Activated naive CD4-positive, alpha-beta T cell treated with anti-CD3 and anti-CD28 coated beads, Interleukin-2, amount 10 ng/mL, durations not matched to agents 7 days and 5 days (primary cell): ENCODE results near the gene MRPL36.
A peak's percentile ranks its signal among the peaks of the same experiment; 100 is the strongest.

Experiments used
- CTCF ChIA-PET: fragments of 350-600 bp; sonication (Branson Sonifier 250); formaldehyde crosslinking; loops from one replicate; lab custom pipeline; 2021; ENCODE audit warnings: antibody characterized with exemption; lab: Charles Lee
- DNase-seq: peaks from one replicate; pipeline ENCODE4 v3.0.0-alpha.2; 2020
- H3K27ac Mint-ChIP-seq: one replicate; pipeline ENCODE4 v1.8.0; 2021; ENCODE audit warnings: mild to moderate bottlenecking, moderate library complexity, mixed read lengths
- H3K27me3 Mint-ChIP-seq: one replicate; pipeline ENCODE4 v1.8.0; 2021; ENCODE audit warnings: mild to moderate bottlenecking, mixed read lengths
- H3K36me3 Mint-ChIP-seq: one replicate; pipeline ENCODE4 v1.8.0; 2021; ENCODE audit warnings: mixed read lengths
- H3K4me1 Mint-ChIP-seq: one replicate; pipeline ENCODE4 v1.8.0; 2021; ENCODE audit warnings: mixed read lengths
- H3K4me3 Mint-ChIP-seq: one replicate; pipeline ENCODE4 v1.8.0; 2021; ENCODE audit warnings: mild to moderate bottlenecking, moderate library complexity, mixed read lengths
- H3K9me3 Mint-ChIP-seq: one replicate; pipeline ENCODE4 v1.8.0; 2021; ENCODE audit warnings: mixed read lengths

The MRPL36 gene

DNA sequence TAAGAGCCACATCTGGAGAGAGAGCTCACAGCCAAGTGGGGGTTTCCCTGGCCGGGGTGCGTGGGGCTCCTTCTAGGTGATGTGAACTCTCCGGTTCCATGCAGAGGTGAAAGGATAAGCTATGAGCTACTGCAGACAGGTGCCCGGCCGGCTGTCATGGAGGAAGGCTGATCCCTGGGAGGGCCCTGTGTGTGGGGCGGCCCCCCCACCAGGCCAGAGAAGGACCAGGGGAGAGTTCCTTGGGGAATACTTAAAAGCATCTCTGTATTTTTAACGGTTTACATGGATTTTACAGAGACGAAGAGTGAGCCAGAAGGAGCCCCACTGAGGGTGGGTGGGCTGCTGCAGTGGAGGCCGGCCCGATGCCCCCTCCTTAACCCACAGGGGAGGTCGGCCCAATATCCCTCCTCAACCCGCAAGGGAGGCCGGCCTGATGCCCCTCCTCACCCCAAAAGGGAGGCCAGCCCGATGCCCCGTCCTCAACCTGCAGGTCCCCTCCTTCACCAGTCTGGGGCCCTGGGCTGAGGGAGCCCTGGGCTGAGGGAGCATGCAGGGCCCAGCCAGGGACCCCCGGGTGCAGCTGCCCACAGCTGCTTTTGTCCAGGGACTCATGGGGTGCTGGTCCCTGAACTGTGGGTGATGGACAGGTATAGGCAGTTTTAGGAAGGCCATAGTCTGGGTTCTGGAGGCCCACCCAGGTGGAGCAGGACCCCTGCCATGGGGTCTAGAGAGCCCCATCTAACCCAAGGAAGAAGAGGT, 31.9 kb downstream of the MRPL36 start:
- Mint-ChIP-seq H3K27ac (no peak overlapping the region), H3K4me3 (no peak overlapping the region), H3K4me1 (no peaks in the 10 kb centered on the region), H3K36me3 (no peaks in the 10 kb centered on the region), H3K9me3 (no peaks in the 10 kb centered on the region), H3K27me3 (peaks cover 33% of the 10 kb centered on the region)
- CTCF ChIA-PET: no interaction called here
- no peak for DNase-seq

- no peak overlapping the region for H3K4me3 Mint-ChIP-seq
- CTCF ChIA-PET: interaction anchor here (0.9 kb wide), 1 partner anchor 33 kb away, joined by 5 read pairs; no protein-coding TSS in a partner anchor
- H3K4me1 Mint-ChIP-seq: no peaks in the 10 kb centered on the region
- H3K36me3 Mint-ChIP-seq: no peaks in the 10 kb centered on the region
- peaks cover 23% of the 10 kb centered on the region for H3K27me3 Mint-ChIP-seq
- no peaks in the 10 kb centered on the region for H3K9me3 Mint-ChIP-seq
- peak; percentile 14 for DNase-seq
- no peak overlapping the region for H3K27ac Mint-ChIP-seq
These were observed 33.8 kb downstream of the MRPL36 start for GRCh38 chr5:1765880-1766235.

GRCh38 chr5:1765141-1765879, 34.3 kb downstream of the MRPL36 start:
- H3K4me3 Mint-ChIP-seq: no peak overlapping the region
- CTCF ChIA-PET: interaction anchor here (0.9 kb wide), 1 partner anchor 34 kb away, joined by 5 read pairs; no protein-coding TSS in a partner anchor
- no peaks in the 10 kb centered on the region for H3K9me3 Mint-ChIP-seq
- no peaks in the 10 kb centered on the region for H3K4me1 Mint-ChIP-seq
- no peak overlapping the region for H3K27ac Mint-ChIP-seq
- H3K27me3 Mint-ChIP-seq: peaks cover 21% of the 10 kb centered on the region
- peak; percentile 17 for DNase-seq
- H3K36me3 Mint-ChIP-seq: no peaks in the 10 kb centered on the region

DNA sequence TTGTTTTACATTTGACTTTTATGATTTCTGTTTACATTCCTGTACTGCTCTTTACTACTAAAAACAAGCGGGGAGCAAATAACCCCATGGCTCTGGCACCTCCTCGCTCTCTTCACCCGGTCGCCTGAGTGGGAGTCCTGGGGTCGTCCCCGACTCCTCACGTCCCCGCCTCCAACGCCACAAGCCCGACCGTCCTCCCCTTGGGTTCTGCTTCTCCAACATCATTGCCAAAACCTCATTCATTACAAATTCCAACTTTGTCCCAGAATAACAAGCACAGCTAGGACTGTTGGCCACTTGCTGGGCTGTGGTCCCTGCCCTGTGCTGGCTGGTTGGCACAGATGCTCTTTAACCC, 35.1 kb downstream of the MRPL36 start:
- Mint-ChIP-seq H3K36me3 (no peaks in the 10 kb centered on the region), H3K27me3 (peaks cover 20% of the 10 kb centered on the region), H3K4me3 (no peak overlapping the region), H3K4me1 (no peaks in the 10 kb centered on the region), H3K9me3 (no peaks in the 10 kb centered on the region), H3K27ac (no peak overlapping the region)
- CTCF ChIA-PET: interaction anchor here (1.9 kb wide), 1 partner anchor 275 kb away, joined by 4 read pairs; no protein-coding TSS in a partner anchor
- peak; percentile 1 for DNase-seq

- H3K4me3 Mint-ChIP-seq: no peak overlapping the region
- CTCF ChIA-PET: interaction anchor here (0.6 to 2.2 kb wide), 5 partner anchors 38 to 275 kb away, joined by 3 to 5 read pairs (median 3); no protein-coding TSS in a partner anchor
- H3K9me3 Mint-ChIP-seq: no peaks in the 10 kb centered on the region
- no peaks in the 10 kb centered on the region for H3K4me1 Mint-ChIP-seq
- no peaks in the 10 kb centered on the region for H3K36me3 Mint-ChIP-seq
- peaks cover 20% of the 10 kb centered on the region for H3K27me3 Mint-ChIP-seq
- H3K27ac Mint-ChIP-seq: no peak overlapping the region
- peak; percentile 7 for DNase-seq
These were observed 35.6 kb downstream of the MRPL36 start for GRCh38 chr5:1763960-1764605.

- DNase-seq: peak; percentile 62
- Mint-ChIP-seq H3K36me3 (no peaks in the 10 kb centered on the region), H3K9me3 (peaks cover 4% of the 10 kb centered on the region), H3K27ac (no peak overlapping the region), H3K4me3 (no peak overlapping the region), H3K4me1 (no peaks in the 10 kb centered on the region), H3K27me3 (peaks cover 20% of the 10 kb centered on the region)
- CTCF ChIA-PET: interaction anchor here (0.6 to 2.2 kb wide), 6 partner anchors 39 to 276 kb away, joined by 3 to 5 read pairs (median 3); no protein-coding TSS in a partner anchor
These were observed 36.1 kb downstream of the MRPL36 start for GRCh38 chr5:1763548-1763911.

- Mint-ChIP-seq H3K27ac (no peak overlapping the region), H3K4me3 (no peak overlapping the region), H3K36me3 (no peaks in the 10 kb centered on the region), H3K27me3 (peaks cover 20% of the 10 kb centered on the region), H3K4me1 (no peaks in the 10 kb centered on the region), H3K9me3 (peaks cover 7% of the 10 kb centered on the region)
- DNase-seq: no peak
- CTCF ChIA-PET: interaction anchor here (0.7 to 2.2 kb wide), 6 partner anchors 40 to 276 kb away, joined by 3 to 5 read pairs (median 3); no protein-coding TSS in a partner anchor
These were observed 36.6 kb downstream of the MRPL36 start for GRCh38 chr5:1762883-1763547.

DNA sequence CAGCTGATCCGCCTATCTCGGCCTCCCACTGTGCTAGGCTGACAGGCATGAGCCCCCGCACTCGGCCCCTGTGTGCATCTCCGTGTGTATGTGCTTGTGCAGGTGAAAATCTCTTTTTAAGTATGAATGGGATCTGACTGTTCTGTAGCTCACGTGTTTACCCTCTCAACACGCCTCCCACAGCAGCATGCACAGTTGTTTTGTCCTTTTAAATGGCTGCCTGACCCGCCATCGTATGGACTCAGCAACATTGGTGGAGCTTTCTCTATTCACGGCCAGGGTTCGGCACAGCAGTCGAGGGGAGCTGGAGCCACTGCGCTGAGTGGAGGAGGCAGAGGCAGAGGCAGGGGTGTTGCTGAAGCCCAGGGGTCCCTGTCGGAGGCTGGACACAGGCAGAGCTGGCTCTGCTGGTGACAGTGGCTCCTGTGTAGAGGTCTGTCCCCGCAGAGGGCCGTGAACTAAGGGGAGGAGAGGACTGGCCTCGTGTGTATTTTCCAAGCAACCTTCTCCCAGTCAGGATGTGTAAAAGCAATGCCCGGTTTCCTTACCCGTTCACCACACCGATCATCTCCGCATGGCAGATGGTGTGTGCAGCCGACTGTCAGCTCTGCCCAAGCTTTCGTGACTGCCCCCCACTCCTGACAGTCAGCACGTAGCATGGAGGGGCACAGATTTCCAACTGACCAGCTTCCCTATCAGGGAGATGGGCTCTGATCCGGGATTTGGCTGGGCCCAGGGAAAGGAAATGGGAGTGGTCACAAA, 37.3 kb downstream of the MRPL36 start:
- CTCF ChIA-PET: interaction anchor here (1.1 to 2.2 kb wide), 2 partner anchors 40 to 238 kb away, joined by 3 to 5 read pairs; no protein-coding TSS in a partner anchor
- Mint-ChIP-seq H3K36me3 (no peaks in the 10 kb centered on the region), H3K27me3 (peaks cover 23% of the 10 kb centered on the region), H3K9me3 (peaks cover 7% of the 10 kb centered on the region), H3K27ac (no peak overlapping the region), H3K4me1 (no peaks in the 10 kb centered on the region), H3K4me3 (no peak overlapping the region)
- no peak for DNase-seq

GRCh38 chr5:1761453-1761755, 38.2 kb downstream of the MRPL36 start:
- DNase-seq: no peak
- no peaks in the 10 kb centered on the region for H3K36me3 Mint-ChIP-seq
- H3K27me3 Mint-ChIP-seq: peaks cover 27% of the 10 kb centered on the region
- H3K27ac Mint-ChIP-seq: no peak overlapping the region
- peaks cover 7% of the 10 kb centered on the region for H3K9me3 Mint-ChIP-seq
- no peak overlapping the region for H3K4me3 Mint-ChIP-seq
- H3K4me1 Mint-ChIP-seq: no peaks in the 10 kb centered on the region
- CTCF ChIA-PET: no interaction called here

DNA sequence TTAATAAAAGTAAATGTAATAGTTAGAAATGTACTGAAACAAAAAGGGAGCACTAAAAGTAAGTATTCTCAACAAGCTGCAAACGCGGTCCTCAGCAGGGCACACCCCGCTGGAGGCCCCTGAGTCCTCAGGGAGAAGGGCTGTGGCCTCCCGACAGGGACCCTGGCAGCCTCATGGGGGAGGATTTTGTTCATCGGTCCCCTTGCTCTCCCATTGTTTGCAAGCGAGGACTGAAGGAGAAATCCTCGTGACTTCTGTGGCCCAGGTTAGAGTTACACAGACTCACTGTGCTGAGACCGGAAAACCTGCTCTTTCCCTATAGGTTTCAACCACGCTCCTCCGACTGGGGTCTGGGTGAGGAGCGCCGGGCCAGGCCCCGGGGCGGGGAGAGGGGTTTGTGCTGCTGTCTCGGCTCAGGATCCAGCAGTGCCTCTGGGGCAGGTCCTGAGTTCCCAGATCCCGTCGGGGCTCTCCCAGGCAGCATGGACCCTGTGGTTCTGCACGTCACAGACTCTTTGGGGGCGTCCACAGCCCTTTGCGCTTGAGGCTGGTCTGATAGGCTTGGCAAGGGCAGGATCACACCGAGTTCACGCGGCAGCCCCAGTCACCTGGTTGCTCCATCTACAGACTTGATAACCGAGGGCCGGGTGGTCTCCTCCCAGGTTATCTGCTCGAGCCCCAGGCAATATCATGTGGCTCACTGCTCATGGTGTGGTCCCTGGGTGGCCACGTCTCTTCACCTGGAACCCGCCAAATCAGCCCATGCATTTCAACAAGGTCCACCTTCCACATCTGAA, 38.8 kb downstream of the MRPL36 start:
- Mint-ChIP-seq H3K27me3 (peaks cover 27% of the 10 kb centered on the region), H3K9me3 (peaks cover 7% of the 10 kb centered on the region), H3K36me3 (no peaks in the 10 kb centered on the region), H3K27ac (no peak overlapping the region), H3K4me3 (no peak overlapping the region), H3K4me1 (no peaks in the 10 kb centered on the region)
- no peak for DNase-seq
- CTCF ChIA-PET: no interaction called here

DNA sequence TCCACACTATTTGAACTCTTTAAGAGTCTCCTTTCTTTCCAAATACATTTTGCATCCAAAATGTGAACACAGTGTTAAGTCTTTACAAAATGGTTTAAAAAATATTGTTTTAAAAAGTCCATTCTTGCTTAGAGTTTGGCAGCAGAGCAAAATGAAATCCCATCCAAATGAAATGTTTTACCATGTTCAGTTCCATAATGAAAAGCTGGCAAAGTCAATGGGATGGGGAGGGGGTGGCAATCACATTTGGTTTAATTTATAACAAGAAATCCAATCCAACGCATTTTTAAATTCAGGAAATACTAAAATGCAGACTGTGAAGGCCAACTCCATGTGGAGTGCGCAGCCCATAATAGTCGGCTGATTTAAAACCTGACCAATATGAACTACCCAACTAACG, 39.4 kb downstream of the MRPL36 start:
- H3K27me3 Mint-ChIP-seq: peaks cover 27% of the 10 kb centered on the region
- peaks cover 7% of the 10 kb centered on the region for H3K9me3 Mint-ChIP-seq
- CTCF ChIA-PET: no interaction called here
- DNase-seq: no peak
- no peak overlapping the region for H3K4me3 Mint-ChIP-seq
- H3K27ac Mint-ChIP-seq: no peak overlapping the region
- no peaks in the 10 kb centered on the region for H3K36me3 Mint-ChIP-seq
- H3K4me1 Mint-ChIP-seq: no peaks in the 10 kb centered on the region

DNA sequence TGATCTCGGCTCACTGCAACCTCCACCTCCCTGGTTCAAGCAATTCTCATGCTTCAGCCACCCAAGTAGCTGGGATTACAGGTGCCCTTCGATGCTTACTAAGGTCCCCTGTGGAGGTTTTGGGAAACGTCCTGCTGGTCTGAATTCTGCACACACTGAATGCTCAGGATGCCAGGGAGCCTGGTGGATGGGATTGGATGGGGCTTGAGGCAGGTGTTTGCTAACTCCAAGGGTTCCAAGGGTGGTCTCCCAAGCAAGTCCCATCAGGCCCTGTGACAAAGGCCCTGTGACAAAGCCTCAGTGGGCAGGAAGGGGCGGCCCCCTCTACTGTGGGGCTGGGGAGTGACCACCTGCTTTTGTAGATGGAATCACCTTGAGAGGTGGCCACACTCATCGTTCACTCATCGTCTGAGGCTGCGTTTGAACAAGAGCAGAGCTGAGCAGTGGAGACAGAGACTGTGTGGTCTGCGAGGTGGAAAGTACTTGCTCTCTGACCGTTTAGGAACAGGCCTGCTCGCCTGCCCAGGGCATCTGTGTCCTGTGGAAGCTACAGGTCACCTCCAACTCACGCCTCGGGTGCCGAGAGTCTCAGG, 40.2 kb downstream of the MRPL36 start:
- H3K27ac Mint-ChIP-seq: no peak overlapping the region
- no peak for DNase-seq
- CTCF ChIA-PET: no interaction called here
- H3K4me3 Mint-ChIP-seq: no peak overlapping the region
- H3K36me3 Mint-ChIP-seq: no peaks in the 10 kb centered on the region
- peaks cover 24% of the 10 kb centered on the region for H3K27me3 Mint-ChIP-seq
- peaks cover 7% of the 10 kb centered on the region for H3K9me3 Mint-ChIP-seq
- H3K4me1 Mint-ChIP-seq: no peaks in the 10 kb centered on the region

DNA sequence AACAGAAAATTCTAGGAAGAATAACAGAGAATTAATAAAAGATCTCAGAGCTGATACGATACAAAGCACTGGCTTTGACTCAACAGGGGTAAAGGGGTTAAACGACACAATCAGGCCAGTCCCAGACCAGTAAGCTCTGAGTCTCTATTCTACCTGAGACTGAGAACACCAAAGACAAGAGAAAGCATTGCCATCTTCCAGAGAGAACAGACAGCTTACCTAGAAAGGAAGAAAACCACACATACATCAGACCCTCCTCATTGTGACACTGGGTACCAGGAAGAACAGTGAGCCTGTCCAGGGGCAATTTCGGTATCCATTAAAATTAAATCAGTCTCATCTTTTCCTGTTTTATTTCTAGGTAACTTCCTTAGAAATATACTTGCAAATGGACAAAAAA, 41.1 kb downstream of the MRPL36 start:
- CTCF ChIA-PET: no interaction called here
- Mint-ChIP-seq H3K36me3 (no peaks in the 10 kb centered on the region), H3K9me3 (peaks cover 7% of the 10 kb centered on the region), H3K27me3 (peaks cover 23% of the 10 kb centered on the region), H3K4me3 (no peak overlapping the region), H3K27ac (no peak overlapping the region), H3K4me1 (no peaks in the 10 kb centered on the region)
- DNase-seq: no peak
